Body of pancreas (tissue), 4 donors: ENCODE data around the gene DLX1. TPM values are rescaled to one million over a fixed set of nuclear protein-coding genes. Genes with fewer than 3 reads are reported as not detected.

Experiments
- ATAC-seq: fragments of 150-250 bp; one replicate; pipeline ENCODE4 v1.9.1; 2016
- DNase-seq, 4 donors: peaks; one replicate each; pipeline ENCODE4 v3.0.0-alpha.2; 2019
- H3K27ac ChIP-seq, 4 donors: fragments of 200-600 bp; sonication (generic); 1 replicate in 3 of 4; 2 replicates in 1 of 4; pipeline versions ENCODE4 v1.5.1 to v1.6.1; 2016 to 2019; ENCODE audit warnings: mild to moderate bottlenecking in 1 of 4, mixed read lengths in 1 of 4, moderate library complexity in 1 of 4
- H3K27me3 ChIP-seq, 2 donors: fragments of 200-600 bp; sonication (generic); one replicate each; pipeline ENCODE4 v1.6.0; 2016; ENCODE audit warnings: mild to moderate bottlenecking in 1 of 2
- H3K36me3 ChIP-seq, 2 donors: fragments of 200-600 bp; sonication (generic); replicated peaks in 1 of 2; 2 replicates each; pipeline ENCODE4 v1.5.1; 2016; ENCODE audit warnings: low read depth in 2 of 2; ENCODE audit not compliant: insufficient read depth in 1 of 2
- H3K4me1 ChIP-seq: fragments of 200-600 bp; sonication (generic); one replicate; pipeline ENCODE4 v1.6.0; 2016
- H3K4me3 ChIP-seq, 2 donors: fragments of 200-600 bp; sonication (generic); 1 replicate in 1 of 2; 2 replicates in 1 of 2; pipeline ENCODE4 v1.5.1; 2016 to 2019
- H3K9me3 ChIP-seq, 3 donors: fragments of 200-600 bp; sonication (generic); 1 replicate in 2 of 3; 2 replicates in 1 of 3; pipeline ENCODE4 v1.5.1; 2016
- CTCF ChIP-seq, 7 experiments: fragments of 450-650 bp in 4 of 7; fragments of 200-600 bp in 3 of 7; sonication (generic) in 3 of 7; IDR thresholded peaks; one replicate each; pipeline ENCODE4 v1.5.1; 2016 to 2019; ENCODE audit warnings: antibody characterized with exemption in 7 of 7
- POLR2A ChIP-seq, 3 donors: fragments of 450-650 bp; IDR thresholded peaks; one replicate each; pipeline ENCODE4 v1.6.1; 2016; ENCODE audit warnings: antibody characterized with exemption in 3 of 3, mild to moderate bottlenecking in 2 of 3
- WGBS, 2 donors: methylation state at CpG; one replicate each; pipeline ENCODE4 v1.1.5; 2017; 5-methylcytosine and 5-hydroxymethylcytosine counted together
- intact Hi-C: fragments of 100-400 bp; cut with DNase I; formaldehyde crosslinking; loops from one replicate; pipeline ENCODE4 v1.15.1; 2023
- total RNA-seq, 2 donors: library from RNA; depleted of rRNA; stranded (reverse); fragments of >200 nt; gene quantifications; one replicate each; pipeline ENCODE4 v1.1.0, GENCODE V29; 2016

DLX1 gene
- total RNA-seq, 2 donors from 2014 or later: not detected

- no peak overlapping the region for H3K4me3 ChIP-seq
- no peak for TF ChIP-seq CTCF (IDR thresholded peaks at IDR 0.05)
- no peak for TF ChIP-seq POLR2A (IDR thresholded peaks at IDR 0.05)
- peaks cover 0 to 41% of the 10 kb centered on the region in 2 donors for H3K27me3 ChIP-seq
- no peak for ATAC-seq
- H3K27ac ChIP-seq: no peak overlapping the region
- no peaks in the 10 kb centered on the region for H3K36me3 ChIP-seq
- H3K4me1 ChIP-seq: peaks cover 20% of the 10 kb centered on the region
- H3K9me3 ChIP-seq: no peaks in the 10 kb centered on the region
- WGBS, 2 donors: 36 to 49% methylated on average over 38 of the region's 38 CpGs
- no peak for DNase-seq
- intact Hi-C loops: no loop called here
These were observed 5.3 kb upstream of the DLX1 start for GRCh38 chr2:172079838-172080640.

- TF ChIP-seq CTCF (IDR thresholded peaks at IDR 0.05) (no peak), POLR2A (IDR thresholded peaks at IDR 0.05) (no peak)
- DNase-seq (no peak), ATAC-seq (no peak)
- Histone ChIP-seq H3K36me3 (no peaks in the 10 kb centered on the region), H3K4me1 (peaks cover 27% of the 10 kb centered on the region), H3K4me3 (no peak overlapping the region), H3K27me3 (peaks cover 0 to 46% of the 10 kb centered on the region in 2 donors), H3K9me3 (no peaks in the 10 kb centered on the region), H3K27ac (no peak overlapping the region)
- intact Hi-C loops: no loop called here
- 14 to 38% methylated on average over 20 to 25 of the region's 25 CpGs for WGBS, 2 donors
These were observed 4.6 kb upstream of the DLX1 start for GRCh38 chr2:172080641-172081220.

GRCh38 chr2:172081221-172082022 is 3.9 kb upstream of the DLX1 start:
- Histone ChIP-seq H3K4me1 (peaks cover 33% of the 10 kb centered on the region), H3K9me3 (no peaks in the 10 kb centered on the region), H3K4me3 (no peak overlapping the region), H3K36me3 (no peaks in the 10 kb centered on the region), H3K27me3 (peaks cover 0 to 51% of the 10 kb centered on the region in 2 donors), H3K27ac (no peak overlapping the region)
- ATAC-seq (no peak), DNase-seq (no peak)
- TF ChIP-seq POLR2A (IDR thresholded peaks at IDR 0.05): no peak
- TF ChIP-seq CTCF (IDR thresholded peaks at IDR 0.05): no peak
- intact Hi-C loops: no loop called here
- WGBS, 2 donors: 9 to 18% methylated on average over 17 to 33 of the region's 36 CpGs

GRCh38 chr2:172082105-172082943 is 3.0 kb upstream of the DLX1 start:
- Histone ChIP-seq H3K4me3 (no peak overlapping the region), H3K27ac (no peak overlapping the region), H3K9me3 (no peaks in the 10 kb centered on the region), H3K4me1 (peaks cover 42% of the 10 kb centered on the region), H3K36me3 (no peaks in the 10 kb centered on the region), H3K27me3 (peaks cover 0 to 60% of the 10 kb centered on the region in 2 donors)
- DNase-seq (no peak), ATAC-seq (no peak)
- TF ChIP-seq CTCF (IDR thresholded peaks at IDR 0.05) (no peak), POLR2A (IDR thresholded peaks at IDR 0.05) (no peak)
- intact Hi-C loops: no loop called here
- 15 to 24% methylated on average over 14 of the region's 14 CpGs for WGBS, 2 donors
